K562 (cell line): ENCODE measurements around the gene ABCG2. TPM values are rescaled to one million over a fixed set of nuclear protein-coding genes. Genes with fewer than 3 reads are reported as not detected.

Source experiments
- ATAC-seq: fragments of 200-7000 bp; cut with Tn5 transposase; 3 replicates; pipeline ENCODE4 v1.9.1; 2020; ENCODE audit warnings: moderate library complexity
- BruUV-seq: library from RNA; stranded (reverse); fragments of 400-500 nt; replicated peaks from 2 replicates; lab custom pipeline; 2021; lab: Mats Ljungman, UMichigan
- CTCF ChIA-PET: fragments of 300-600 bp; formaldehyde crosslinking; extraction: SDS; loops from one replicate; lab custom pipeline; 2021; ENCODE audit warnings: low intra/inter-chr PET ratio; lab: Yijun Ruan, JAX
- POLR2A ChIA-PET: fragments of 300-600, 350-650 bp; sonication (Branson Sonifier 250); formaldehyde crosslinking; extraction: SDS; loops from one replicate; lab custom pipeline; 2021; ENCODE audit warnings: antibody characterized with exemption, inconsistent platforms; lab: Yijun Ruan, JAX
- DNase-seq, 4 experiments: peaks; one replicate each; pipeline versions ENCODE4 v3.0.0 to v3.0.0-alpha.2; 2011 to 2018; ENCODE audit warnings: low spot score in 3 of 4, mixed read lengths in 3 of 4; ENCODE audit errors: extremely low read depth in 1 of 4
- FAIRE-seq: peaks from 2 replicates; lab custom pipeline; 2011; peaks lifted over from hg19 to GRCh38; lab: Jason Lieb, UNC
- H2AFZ ChIP-seq: 2 replicates; pipeline ENCODE4 v1.6.0; 2011; ENCODE audit warnings: low read depth, low read length, control low read depth, inconsistent platforms
- H3K27ac ChIP-seq: fragments of 200-600 bp; 3 replicates; pipeline ENCODE4 v1.8.0; 2011; ENCODE audit warnings: low read depth, mild to moderate bottlenecking, control low read depth, inconsistent platforms, low read length, moderate library complexity, mixed read lengths; ENCODE audit errors: extremely low read depth
- H3K27me3 ChIP-seq, 2 experiments: fragments of 300-600 bp in 1 of 2; 2 replicates in 1 of 2; 3 replicates in 1 of 2; pipeline versions ENCODE4 v1.6.0 to v1.8.0; 2011; ENCODE audit warnings: inconsistent platforms in 2 of 2, low read length in 2 of 2, mild to moderate bottlenecking in 1 of 2, mixed read lengths in 1 of 2, moderate library complexity in 1 of 2; ENCODE audit not compliant: control insufficient read depth in 2 of 2, insufficient read depth in 2 of 2
- H3K36me3 ChIP-seq: fragments of 300-600 bp; 3 replicates; pipeline ENCODE4 v1.8.0; 2011; ENCODE audit warnings: mild to moderate bottlenecking, low read length, inconsistent platforms; ENCODE audit not compliant: control insufficient read depth, insufficient read depth
- H3K4me1 ChIP-seq, 2 experiments: fragments of 200-600 bp in 1 of 2; replicated peaks in 1 of 2; 2 replicates in 1 of 2; 3 replicates in 1 of 2; pipeline versions ENCODE4 v1.5.1 to v1.8.0; 2011; ENCODE audit warnings: inconsistent platforms in 2 of 2, low read length in 2 of 2, mild to moderate bottlenecking in 1 of 2, mixed read lengths in 1 of 2, moderate library complexity in 1 of 2; ENCODE audit not compliant: control insufficient read depth in 2 of 2, insufficient read depth in 2 of 2
- H3K4me2 ChIP-seq: 2 replicates; pipeline ENCODE4 v1.6.1; 2011; ENCODE audit warnings: low read length, control low read depth, inconsistent platforms, mixed read lengths; ENCODE audit not compliant: insufficient read depth
- H3K4me3 ChIP-seq: fragments of 200-600 bp; sonication (generic), shearing (Covaris generic); 2 replicates; pipeline ENCODE4 v1.5.1; 2016; ENCODE audit warnings: control low read depth, inconsistent platforms
- H3K79me2 ChIP-seq: fragments of 200-600 bp; 3 replicates; pipeline ENCODE4 v1.8.0; 2011; ENCODE audit warnings: low read length, inconsistent platforms; ENCODE audit not compliant: control insufficient read depth, insufficient read depth
- H3K9ac ChIP-seq, 2 experiments: 2 replicates each; pipeline versions ENCODE4 v1.6.0 to v1.6.1; 2011; ENCODE audit warnings: low read depth in 2 of 2, low read length in 2 of 2, control low read depth in 1 of 2, inconsistent platforms in 1 of 2, mild to moderate bottlenecking in 1 of 2, mixed read lengths in 1 of 2; ENCODE audit not compliant: insufficient read depth in 1 of 2
- H3K9me1 ChIP-seq: one replicate; pipeline ENCODE4 v1.6.0; 2011; ENCODE audit warnings: inconsistent platforms, mild to moderate bottlenecking, low read length, moderate library complexity; ENCODE audit not compliant: control insufficient read depth, insufficient read depth
- H3K9me3 ChIP-seq: replicated peaks from 2 replicates; pipeline ENCODE4 v1.5.1; 2011; ENCODE audit warnings: low read depth, low read length, inconsistent platforms; ENCODE audit not compliant: control insufficient read depth, insufficient read depth
- H4K20me1 ChIP-seq: replicated peaks from 2 replicates; pipeline ENCODE4 v1.6.1; 2011; ENCODE audit warnings: low read length, inconsistent platforms, mixed read lengths; ENCODE audit not compliant: control insufficient read depth, insufficient read depth
- CHCHD3 ChIP-seq: fragments of 250-450 bp; sonication (Bioruptor Pico); IDR thresholded peaks from 2 replicates; pipeline ENCODE4 v2.1.2; 2022; ENCODE audit warnings: mild to moderate bottlenecking
- KDM1A ChIP-seq, 2 experiments: fragments of 450-650 bp; IDR thresholded peaks; 2 replicates each; pipeline ENCODE4 v1.6.1; 2016; ENCODE audit warnings: mild to moderate bottlenecking in 2 of 2
- NEUROD1 ChIP-seq: fragments of 150-350 bp; IDR thresholded peaks from 2 replicates; pipeline ENCODE4 v1.6.1; 2014; ENCODE audit warnings: borderline replicate concordance, low read length, low read depth; ENCODE audit not compliant: partially characterized antibody
- RUNX1 ChIP-seq: sonication (generic); IDR thresholded peaks from 2 replicates; pipeline ENCODE4 v1.6.1; 2016; ENCODE audit warnings: antibody characterized with exemption, low read depth
- SAFB ChIP-seq: fragments of 200-400 bp; formaldehyde crosslinking; IDR thresholded peaks from 2 replicates; pipeline ENCODE4 v1.6.1; 2017; ENCODE audit warnings: low read depth, low read length, borderline replicate concordance
- SMAD4 ChIP-seq: fragments of 250-450 bp; sonication (Bioruptor Pico); conservative IDR thresholded peaks from 2 replicates; pipeline ENCODE4 v1.8.0; 2021; ENCODE audit warnings: inconsistent platforms, mild to moderate bottlenecking, moderate library complexity
- SPI1 ChIP-seq: IDR thresholded peaks from 2 replicates; pipeline ENCODE4 v1.6.1; 2011; ENCODE audit warnings: low read depth, low read length, control low read depth, borderline replicate concordance
- SRSF1 ChIP-seq: fragments of 200-400 bp; formaldehyde crosslinking; IDR thresholded peaks from 2 replicates; pipeline ENCODE4 v1.6.1; 2017; ENCODE audit warnings: mild to moderate bottlenecking, low read depth, low read length, moderate library complexity
- ZNF583 ChIP-seq: fragments of 250-450 bp; sonication (Bioruptor Pico); IDR thresholded peaks from 2 replicates; pipeline ENCODE4 v1.4.0; 2020
- WGBS: fragments of 100-300 bp; shearing (Covaris generic); methylation state at CpG from one replicate; pipeline ENCODE4 v1.1.6; 2016; ENCODE audit warnings: low coverage, mixed read lengths; ENCODE audit not compliant: insufficient coverage; ENCODE audit errors: missing lambda C conversion rate; 5-methylcytosine and 5-hydroxymethylcytosine counted together
- in situ Hi-C: fragments of 300-500 bp; cut with MboI; formaldehyde crosslinking; loops from 4 replicates; pipeline ENCODE4 v1.15.0; 2018; ENCODE audit warnings: inconsistent platforms, mixed read lengths
- intact Hi-C: fragments of 100-400 bp; cut with micrococcal nuclease; formaldehyde crosslinking; loops from 2 replicates; pipeline ENCODE4 v1.14.2; 2022
- polyA plus RNA-seq, 8 experiments: library from polyadenylated mRNA; depleted of rRNA in 4 of 8; stranded (reverse) in 5 of 8; unstranded in 3 of 8; fragments of >200 nt; fragmentation: Nextera tagmentation in 2 of 8; fragmentation: Illumina TruSeq in 1 of 8; extraction: Ambion mirVana in 2 of 8; extraction: Trizol in 1 of 8; gene quantifications; 2 replicates each; pipeline versions ENCODE4 v1.2.1 to v1.2.3, GENCODE V29; 2011 to 2014; ENCODE audit warnings: inconsistent platforms in 1 of 8, missing spikeins in 1 of 8
- total RNA-seq, 7 experiments: library from RNA; depleted of rRNA in 6 of 7; stranded (reverse); fragments of >200 nt in 6 of 7; fragmentation: Illumina TruSeq in 2 of 7; extraction: Trizol in 2 of 7; gene quantifications; 2 replicates each; pipeline versions ENCODE4 v1.2.1 to v1.2.3, GENCODE V29; 2011 to 2021; ENCODE audit warnings: low replicate concordance in 1 of 7
- TF ChIP-seq, protein P1 (sequence below): fragments of 250-450 bp; sonication (Bioruptor Pico); IDR thresholded peaks from 2 replicates; pipeline ENCODE4 v1.9.0; 2021; ENCODE audit warnings: mild to moderate bottlenecking, inconsistent platforms

ABCG2 gene
- total and polyA plus RNA-seq, 9 of the 15 experiments (the other 6 are each of a cell fraction or from before 2014, with no cell fraction given) = 0.01 to 0.36 (median 0.11) TPM; not detected in 4

- no peak overlapping the region for H3K4me3 ChIP-seq
- ATAC-seq = no peak
- WGBS = 2% methylated on average over 9 of the region's 9 CpGs
- H3K36me3 ChIP-seq = no peaks in the 10 kb centered on the region
- no peak for FAIRE-seq
- no peak overlapping the region for H3K27ac ChIP-seq
- no peaks in the 10 kb centered on the region for H3K9me3 ChIP-seq
- H3K4me2 ChIP-seq = no peak overlapping the region
- no peaks in the 10 kb centered on the region for H3K4me1 ChIP-seq
- H3K79me2 ChIP-seq = no peaks in the 10 kb centered on the region
- no peak overlapping the region for H2AFZ ChIP-seq
- POLR2A ChIA-PET = no interaction called here
- CTCF ChIA-PET = no interaction called here
- in situ Hi-C loops = no loop called here
- no peaks in the 10 kb centered on the region for H3K9me1 ChIP-seq
- no peak overlapping the region for H3K9ac ChIP-seq
- intact Hi-C loops = no loop called here
- no peaks in the 10 kb centered on the region for H4K20me1 ChIP-seq
- no TSS peak for BruUV-seq
- peaks cover 0 to 2% of the 10 kb centered on the region in 2 experiments; a peak in 1 of 5 replicates for H3K27me3 ChIP-seq
- TF ChIP-seq SAFB (no peak), SPI1 (0 out of 2 replicates have a peak, but pooled peaks have one; percentile 14)
- no peak for DNase-seq
Measured at GRCh38 chr4:88130544-88131305, 27.7 kb downstream of the ABCG2 start.

DNA sequence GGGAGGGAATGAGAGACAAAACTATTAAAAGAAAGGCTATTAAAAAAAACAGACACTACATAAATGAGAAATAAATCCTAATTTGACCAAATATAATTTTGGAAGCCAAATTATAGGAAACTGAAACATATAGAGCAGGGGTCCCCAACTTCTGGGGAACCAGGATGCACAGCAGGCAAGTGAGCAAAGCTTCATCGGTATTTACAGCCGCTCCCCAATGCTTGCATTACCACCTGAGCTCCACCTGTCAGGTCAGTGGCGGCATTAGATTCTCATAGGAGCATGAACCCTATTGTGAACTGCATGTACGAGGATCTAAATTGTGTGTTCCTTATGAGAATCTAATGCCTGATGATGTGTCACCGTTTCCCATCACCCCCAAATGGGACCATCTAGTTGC lies 28.4 kb downstream of the ABCG2 start:
- FAIRE-seq = no peak
- Histone ChIP-seq H3K9me3 (no peaks in the 10 kb centered on the region), H3K79me2 (no peaks in the 10 kb centered on the region), H3K27ac (no peak overlapping the region), H3K4me1 (no peaks in the 10 kb centered on the region), H3K36me3 (no peaks in the 10 kb centered on the region), H3K9me1 (no peaks in the 10 kb centered on the region), H4K20me1 (no peaks in the 10 kb centered on the region), H3K4me3 (no peak overlapping the region), H2AFZ (no peak overlapping the region), H3K4me2 (no peak overlapping the region), H3K27me3 (peaks cover 0 to 2% of the 10 kb centered on the region in 2 experiments; a peak in 1 of 5 replicates), H3K9ac (no peak overlapping the region)
- TF ChIP-seq SMAD4 (CRISPR knock-in tag) (no peak), CHCHD3 (CRISPR knock-in tag) (no peak), SRSF1 (no peak), RUNX1 (no peak), KDM1A (IDR thresholded peaks at IDR 0.05) (no peak), NEUROD1 (no peak), ZNF583 (CRISPR knock-in tag) (no peak)
- TF ChIP-seq, protein P1, sequence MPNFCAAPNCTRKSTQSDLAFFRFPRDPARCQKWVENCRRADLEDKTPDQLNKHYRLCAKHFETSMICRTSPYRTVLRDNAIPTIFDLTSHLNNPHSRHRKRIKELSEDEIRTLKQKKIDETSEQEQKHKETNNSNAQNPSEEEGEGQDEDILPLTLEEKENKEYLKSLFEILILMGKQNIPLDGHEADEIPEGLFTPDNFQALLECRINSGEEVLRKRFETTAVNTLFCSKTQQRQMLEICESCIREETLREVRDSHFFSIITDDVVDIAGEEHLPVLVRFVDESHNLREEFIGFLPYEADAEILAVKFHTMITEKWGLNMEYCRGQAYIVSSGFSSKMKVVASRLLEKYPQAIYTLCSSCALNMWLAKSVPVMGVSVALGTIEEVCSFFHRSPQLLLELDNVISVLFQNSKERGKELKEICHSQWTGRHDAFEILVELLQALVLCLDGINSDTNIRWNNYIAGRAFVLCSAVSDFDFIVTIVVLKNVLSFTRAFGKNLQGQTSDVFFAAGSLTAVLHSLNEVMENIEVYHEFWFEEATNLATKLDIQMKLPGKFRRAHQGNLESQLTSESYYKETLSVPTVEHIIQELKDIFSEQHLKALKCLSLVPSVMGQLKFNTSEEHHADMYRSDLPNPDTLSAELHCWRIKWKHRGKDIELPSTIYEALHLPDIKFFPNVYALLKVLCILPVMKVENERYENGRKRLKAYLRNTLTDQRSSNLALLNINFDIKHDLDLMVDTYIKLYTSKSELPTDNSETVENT (CRISPR knock-in tag) = no peak
- ATAC-seq = no peak
- POLR2A ChIA-PET = interaction anchor here (0.8 kb wide), 1 partner anchor 136 kb away, joined by 3 read pairs; no protein-coding TSS in a partner anchor
- WGBS = 3% methylated on average over 5 of the region's 5 CpGs
- in situ Hi-C loops (no loop called here), intact Hi-C loops (no loop called here)
- DNase-seq = no peak
- CTCF ChIA-PET = no interaction called here
- no TSS peak for BruUV-seq
